ES-I3 (cell line): ENCODE results near the gene TMEM39B.
"Not testable (repeated sequence)": the region's sequence is repeated elsewhere in the genome, so short reads cannot be mapped to it uniquely, and the experiment has no call there.

ENCODE experiments used
- H3K36me3 ChIP-seq: 2 replicates; pipeline ENCODE4 v1.6.1; 2013; ENCODE audit warnings: mild to moderate bottlenecking, low read length, control low read depth, moderate library complexity; ENCODE audit not compliant: insufficient read depth
- H3K4me1 ChIP-seq: 2 replicates; pipeline ENCODE4 v1.6.1; 2013; ENCODE audit warnings: mild to moderate bottlenecking, control low read depth, low read length; ENCODE audit not compliant: insufficient read depth
- H3K9ac ChIP-seq: 2 replicates; pipeline ENCODE4 v1.6.1; 2013; ENCODE audit warnings: low read depth, mild to moderate bottlenecking, low read length, moderate library complexity
- H3K9me3 ChIP-seq: 2 replicates; pipeline ENCODE4 v1.6.1; 2013; ENCODE audit warnings: mild to moderate bottlenecking, low read length, moderate library complexity; ENCODE audit not compliant: control insufficient read depth, insufficient read depth

TMEM39B gene

GRCh38 chr1:32086381-32086780 is 13.6 kb downstream of the TMEM39B start:
- not testable (repeated sequence) for H3K36me3 ChIP-seq, H3K9ac ChIP-seq, H3K9me3 ChIP-seq, H3K4me1 ChIP-seq

- Histone ChIP-seq H3K4me1 (no peaks in the 10 kb centered on the region), H3K9ac (no peak overlapping the region), H3K36me3 (peaks cover 10% of the 10 kb centered on the region), H3K9me3 (no peaks in the 10 kb centered on the region)
Observed at GRCh38 chr1:32091176-32091575, 18.4 kb downstream of the TMEM39B start.

GRCh38 chr1:32091591-32091990 is 18.9 kb downstream of the TMEM39B start:
- Histone ChIP-seq H3K4me1 (no peaks in the 10 kb centered on the region), H3K36me3 (peaks cover 10% of the 10 kb centered on the region), H3K9ac (no peak overlapping the region), H3K9me3 (no peaks in the 10 kb centered on the region)

GRCh38 chr1:32094746-32095521 is 22.2 kb downstream of the TMEM39B start:
- H3K9ac ChIP-seq, result no peak overlapping the region
- no peaks in the 10 kb centered on the region for H3K9me3 ChIP-seq
- peaks cover 13% of the 10 kb centered on the region for H3K36me3 ChIP-seq
- no peaks in the 10 kb centered on the region for H3K4me1 ChIP-seq

GRCh38 chr1:32099426-32099825 is 26.7 kb downstream of the TMEM39B start:
- no peak overlapping the region for H3K9ac ChIP-seq
- H3K4me1 ChIP-seq, result no peaks in the 10 kb centered on the region
- H3K9me3 ChIP-seq, result no peaks in the 10 kb centered on the region
- H3K36me3 ChIP-seq, result 0 out of 2 replicates have a peak, but pooled peaks cover 10% of the 10 kb centered on the region

GRCh38 chr1:32100359-32100758 is 27.6 kb downstream of the TMEM39B start:
- no peak overlapping the region for H3K9ac ChIP-seq
- H3K4me1 ChIP-seq, result no peaks in the 10 kb centered on the region
- no peaks in the 10 kb centered on the region for H3K9me3 ChIP-seq
- 0 out of 2 replicates have a peak, but pooled peaks cover 7% of the 10 kb centered on the region for H3K36me3 ChIP-seq

GRCh38 chr1:32100807-32101708 is 28.3 kb downstream of the TMEM39B start:
- H3K4me1 ChIP-seq, result no peaks in the 10 kb centered on the region
- H3K36me3 ChIP-seq, result 0 out of 2 replicates have a peak, but pooled peaks cover 3% of the 10 kb centered on the region
- no peaks in the 10 kb centered on the region for H3K9me3 ChIP-seq
- H3K9ac ChIP-seq, result no peak overlapping the region

- H3K4me1 ChIP-seq, result no peaks in the 10 kb centered on the region
- H3K36me3 ChIP-seq, result no peaks in the 10 kb centered on the region
- no peaks in the 10 kb centered on the region for H3K9me3 ChIP-seq
- H3K9ac ChIP-seq, result no peak overlapping the region
Observed at GRCh38 chr1:32104127-32104526, 31.4 kb downstream of the TMEM39B start.

- Histone ChIP-seq H3K36me3 (no peaks in the 10 kb centered on the region), H3K9ac (no peak overlapping the region), H3K9me3 (no peaks in the 10 kb centered on the region), H3K4me1 (no peaks in the 10 kb centered on the region)
Observed at GRCh38 chr1:32105338-32105737, 32.6 kb downstream of the TMEM39B start.

GRCh38 chr1:32106663-32107275 is 34.0 kb downstream of the TMEM39B start:
- Histone ChIP-seq H3K4me1 (peaks cover 8% of the 10 kb centered on the region; the same call in 1 of the 2 replicates), H3K36me3 (no peaks in the 10 kb centered on the region), H3K9ac (no peak overlapping the region), H3K9me3 (no peaks in the 10 kb centered on the region)

- no peaks in the 10 kb centered on the region for H3K9me3 ChIP-seq
- H3K4me1 ChIP-seq, result peaks cover 9% of the 10 kb centered on the region; the same call in 1 of the 2 replicates
- H3K9ac ChIP-seq, result peak within 1 kb of the TSS; percentile 71
- no peaks in the 10 kb centered on the region for H3K36me3 ChIP-seq
Observed at GRCh38 chr1:32107742-32108661, 35.3 kb downstream of the TMEM39B start, which contains the start of gene KPNA6. TSS of gene KPNA6 (plus strand) at chr1:32108056. CDS start at chr1:32108131, 75 bp downstream.

- no peaks in the 10 kb centered on the region for H3K9me3 ChIP-seq
- peaks cover 9% of the 10 kb centered on the region; the same call in 1 of the 2 replicates for H3K4me1 ChIP-seq
- no peaks in the 10 kb centered on the region for H3K36me3 ChIP-seq
- no peak overlapping the region for H3K9ac ChIP-seq
Observed at GRCh38 chr1:32111040-32111623, 38.4 kb downstream of the TMEM39B start.

- Histone ChIP-seq H3K9me3 (no peaks in the 10 kb centered on the region), H3K9ac (no peak overlapping the region), H3K4me1 (peaks cover 9% of the 10 kb centered on the region; the same call in 1 of the 2 replicates), H3K36me3 (no peaks in the 10 kb centered on the region)
Observed at GRCh38 chr1:32111789-32112188, 39.0 kb downstream of the TMEM39B start.
